Endodermal cell (in vitro differentiated cells): ENCODE measurements around the gene CRABP2. TPM values are rescaled to one million over a fixed set of nuclear protein-coding genes. Genes with fewer than 3 reads are reported as not detected.

Source experiments
- DNase-seq: peaks from one replicate; pipeline ENCODE4 v3.0.0-alpha.2; 2017
- H3K27ac ChIP-seq: 2 replicates; pipeline ENCODE4 v1.5.1; 2013; ENCODE audit warnings: mild to moderate bottlenecking, low read depth, low read length, moderate library complexity
- H3K27me3 ChIP-seq: 2 replicates; pipeline ENCODE4 v1.6.1; 2013; ENCODE audit warnings: mild to moderate bottlenecking, low read length, moderate library complexity; ENCODE audit not compliant: insufficient read depth, control insufficient read depth, poor library complexity, severe bottlenecking
- H3K36me3 ChIP-seq: 2 replicates; pipeline ENCODE4 v1.7.0; 2013; ENCODE audit warnings: mild to moderate bottlenecking, low read length, moderate library complexity; ENCODE audit not compliant: control insufficient read depth, insufficient read depth
- H3K4me1 ChIP-seq: one replicate; pipeline ENCODE4 v1.7.0; 2013; ENCODE audit warnings: low read length; ENCODE audit not compliant: control insufficient read depth, insufficient read depth
- H3K4me3 ChIP-seq: 2 replicates; pipeline ENCODE4 v1.5.1; 2013; ENCODE audit warnings: mild to moderate bottlenecking, low read length, moderate library complexity
- H3K9ac ChIP-seq: 2 replicates; pipeline ENCODE4 v1.6.1; 2013; ENCODE audit warnings: mild to moderate bottlenecking, low read length, moderate library complexity; ENCODE audit not compliant: poor library complexity, severe bottlenecking; ENCODE audit errors: extremely low read depth
- H3K9me3 ChIP-seq: 2 replicates; pipeline ENCODE4 v1.6.1; 2013; ENCODE audit warnings: mild to moderate bottlenecking, low read length, moderate library complexity; ENCODE audit not compliant: control insufficient read depth
- H3K27ac Mint-ChIP-seq: 2 replicates; pipeline ENCODE4 v1.8.0; 2020; ENCODE audit warnings: mixed read lengths
- H3K27me3 Mint-ChIP-seq: 2 replicates; pipeline ENCODE4 v1.8.0; 2021; ENCODE audit warnings: mild to moderate bottlenecking, mixed read lengths; ENCODE audit not compliant: insufficient read depth
- H3K36me3 Mint-ChIP-seq: 2 replicates; pipeline ENCODE4 v1.8.0; 2020; ENCODE audit warnings: low read depth, mixed read lengths
- H3K4me1 Mint-ChIP-seq: 2 replicates; pipeline ENCODE4 v1.8.0; 2020; ENCODE audit warnings: mixed read lengths
- H3K4me3 Mint-ChIP-seq: 2 replicates; pipeline ENCODE4 v1.8.0; 2020; ENCODE audit warnings: mild to moderate bottlenecking, moderate library complexity, mixed read lengths
- H3K9me3 Mint-ChIP-seq: 2 replicates; pipeline ENCODE4 v1.8.0; 2020; ENCODE audit warnings: mild to moderate bottlenecking, mixed read lengths
- WGBS, 2 experiments: methylation state at CpG; one replicate each; pipeline versions ENCODE4 v1.1.5 to v1.1.7; 2013; ENCODE audit warnings: missing lambda C conversion rate in 2 of 2, mixed read lengths in 1 of 2; ENCODE audit not compliant: insufficient coverage in 1 of 2, insufficient read length in 1 of 2; 5-methylcytosine and 5-hydroxymethylcytosine counted together
- total RNA-seq, 2 donors: library from RNA; stranded (reverse); fragmentation: NEBNext Ultra II Directional in 1 of 2; extraction: Animal tissue kit (Norgen Biotek cat#: 25700) in 1 of 2; gene quantifications; 2 replicates in 1 of 2; 3 replicates in 1 of 2; pipeline ENCODE4 v1.2.1, GENCODE V29; 2021
- TF ChIP-seq, protein P1 (sequence below): fragments of 200-600 bp; sonication (generic); conservative IDR thresholded peaks from 2 replicates; pipeline ENCODE4 v1.5.0; 2021; ENCODE audit warnings: antibody characterized with exemption, mild to moderate bottlenecking

The CRABP2 gene
- total RNA-seq, 2 donors from 2014 or later, result 243 to 780 TPM

DNA sequence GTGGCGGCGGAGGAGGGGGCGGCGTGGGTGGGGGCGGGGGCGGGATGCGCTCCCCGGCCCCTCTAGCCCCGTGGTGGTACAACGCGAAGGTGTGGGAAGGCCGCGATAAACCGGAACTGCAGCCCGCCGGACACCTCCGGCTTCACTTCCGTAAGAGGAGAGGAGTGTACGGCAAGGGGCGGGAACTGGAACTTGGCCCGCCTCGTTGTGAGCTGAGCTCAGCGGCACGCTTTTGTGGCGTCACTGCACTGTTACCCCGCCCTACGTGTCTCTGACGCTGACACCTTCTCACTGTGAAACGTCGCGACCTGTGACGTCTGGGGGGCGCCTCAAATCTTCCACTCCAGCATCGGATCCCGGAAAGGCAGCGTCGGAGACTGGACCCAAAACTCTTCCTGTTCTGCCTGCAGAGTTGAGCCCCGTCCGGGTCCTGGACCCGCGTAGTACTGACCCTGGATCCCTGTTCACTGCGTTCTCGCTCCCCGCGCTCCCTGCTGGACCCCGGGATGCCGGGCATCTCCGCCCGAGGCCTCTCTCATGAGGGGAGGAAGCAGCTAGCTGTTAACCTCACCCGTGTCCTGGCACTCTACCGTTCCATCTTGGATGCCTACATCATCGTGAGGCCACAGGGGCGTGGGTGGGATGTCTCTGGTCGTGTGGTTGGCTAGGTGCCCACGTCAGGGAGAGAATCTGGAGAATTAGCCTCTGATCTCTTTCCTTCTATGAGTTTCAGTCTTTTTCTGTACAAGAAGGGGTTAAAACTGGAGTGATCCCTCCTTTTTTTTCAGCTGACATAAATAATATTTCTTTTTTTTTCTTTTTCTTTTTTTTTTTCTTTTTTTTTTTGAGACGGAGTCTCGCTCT is 23.4 kb upstream of the CRABP2 start, which contains the start of gene ISG20L2:
Gene ISG20L2 (minus strand): TSS at position 168 of the 864 bp plus-strand sequence. CDS start 1,114 bp downstream, outside the sequence.
- 2 to 4% methylated on average over 20 to 57 of the region's 57 CpGs for WGBS, 2 experiments
- Histone ChIP-seq H3K36me3 (peaks cover 19% of the 10 kb centered on the region), H3K4me3 (peak within 1 kb of the TSS; percentile 97), H3K9ac (peak within 1 kb of the TSS; percentile 81), H3K27ac (peak within 1 kb of the TSS; percentile 50), H3K27me3 (no peaks in the 10 kb centered on the region), H3K9me3 (no peaks in the 10 kb centered on the region), H3K4me1 (peaks cover 17% of the 10 kb centered on the region)
- TF ChIP-seq, protein P1, sequence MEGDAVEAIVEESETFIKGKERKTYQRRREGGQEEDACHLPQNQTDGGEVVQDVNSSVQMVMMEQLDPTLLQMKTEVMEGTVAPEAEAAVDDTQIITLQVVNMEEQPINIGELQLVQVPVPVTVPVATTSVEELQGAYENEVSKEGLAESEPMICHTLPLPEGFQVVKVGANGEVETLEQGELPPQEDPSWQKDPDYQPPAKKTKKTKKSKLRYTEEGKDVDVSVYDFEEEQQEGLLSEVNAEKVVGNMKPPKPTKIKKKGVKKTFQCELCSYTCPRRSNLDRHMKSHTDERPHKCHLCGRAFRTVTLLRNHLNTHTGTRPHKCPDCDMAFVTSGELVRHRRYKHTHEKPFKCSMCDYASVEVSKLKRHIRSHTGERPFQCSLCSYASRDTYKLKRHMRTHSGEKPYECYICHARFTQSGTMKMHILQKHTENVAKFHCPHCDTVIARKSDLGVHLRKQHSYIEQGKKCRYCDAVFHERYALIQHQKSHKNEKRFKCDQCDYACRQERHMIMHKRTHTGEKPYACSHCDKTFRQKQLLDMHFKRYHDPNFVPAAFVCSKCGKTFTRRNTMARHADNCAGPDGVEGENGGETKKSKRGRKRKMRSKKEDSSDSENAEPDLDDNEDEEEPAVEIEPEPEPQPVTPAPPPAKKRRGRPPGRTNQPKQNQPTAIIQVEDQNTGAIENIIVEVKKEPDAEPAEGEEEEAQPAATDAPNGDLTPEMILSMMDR, result no peak
- Mint-ChIP-seq H3K27me3 (no peaks in the 10 kb centered on the region), H3K4me3 (no peak within 1 kb of the TSS), H3K4me1 (peaks cover 5% of the 10 kb centered on the region), H3K27ac (peak within 1 kb of the TSS; percentile 91), H3K36me3 (peaks cover 16% of the 10 kb centered on the region), H3K9me3 (no peaks in the 10 kb centered on the region)
- DNase-seq, result peak; percentile 96

DNA sequence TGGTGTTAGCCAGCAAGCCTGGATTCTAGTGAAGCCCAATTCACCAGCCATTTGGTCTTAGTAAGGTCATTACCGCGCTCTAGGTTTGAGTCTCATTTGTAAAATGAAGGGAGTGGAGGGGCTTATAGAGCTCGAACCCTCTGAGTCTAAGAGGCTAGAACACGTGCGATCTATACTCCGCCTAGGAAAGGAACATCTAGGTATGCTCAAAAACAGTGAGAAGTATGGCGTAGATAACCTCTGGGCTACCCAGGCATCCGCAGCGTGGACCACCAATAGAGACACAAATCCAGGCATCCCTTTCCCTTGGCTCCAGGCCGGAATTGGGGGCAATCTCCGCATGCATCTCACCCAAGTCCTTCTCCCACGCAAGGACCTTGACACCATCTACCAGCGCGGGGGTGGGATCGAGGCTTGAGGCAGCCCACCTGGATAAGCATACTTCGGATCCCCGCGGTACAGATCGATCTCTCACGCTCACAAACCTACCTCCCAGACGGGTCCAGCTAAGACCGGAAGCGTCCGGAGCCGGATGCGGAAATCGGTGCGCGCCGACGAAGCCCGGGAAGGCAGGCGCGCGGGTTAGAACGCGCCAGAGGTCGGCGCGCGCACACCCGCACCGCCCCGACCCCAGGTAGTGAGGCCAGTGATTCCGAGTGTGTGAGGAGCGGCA is 22.7 kb upstream of the CRABP2 start, which contains the start of gene METTL25B:
Gene METTL25B (plus strand): TSS at position 544 of the 673 bp plus-strand sequence. CDS start 636 bp downstream, outside the sequence.
- Histone ChIP-seq H3K9ac (peak within 1 kb of the TSS; percentile 81), H3K4me1 (peaks cover 17% of the 10 kb centered on the region), H3K36me3 (peaks cover 26% of the 10 kb centered on the region), H3K4me3 (peak within 1 kb of the TSS; percentile 97), H3K27ac (peak within 1 kb of the TSS; percentile 50), H3K27me3 (no peaks in the 10 kb centered on the region), H3K9me3 (no peaks in the 10 kb centered on the region)
- H3K36me3 Mint-ChIP-seq, result peaks cover 20% of the 10 kb centered on the region
- peak within 1 kb of the TSS; percentile 91 for H3K27ac Mint-ChIP-seq
- peak; percentile 92 for DNase-seq
- H3K4me3 Mint-ChIP-seq, result no peak within 1 kb of the TSS
- WGBS, 2 experiments, result 1% methylated on average over 11 to 46 of the region's 46 CpGs
- TF ChIP-seq, protein P1, result no peak
- H3K27me3 Mint-ChIP-seq, result no peaks in the 10 kb centered on the region
- no peaks in the 10 kb centered on the region for H3K9me3 Mint-ChIP-seq
- peaks cover 5% of the 10 kb centered on the region for H3K4me1 Mint-ChIP-seq

DNA sequence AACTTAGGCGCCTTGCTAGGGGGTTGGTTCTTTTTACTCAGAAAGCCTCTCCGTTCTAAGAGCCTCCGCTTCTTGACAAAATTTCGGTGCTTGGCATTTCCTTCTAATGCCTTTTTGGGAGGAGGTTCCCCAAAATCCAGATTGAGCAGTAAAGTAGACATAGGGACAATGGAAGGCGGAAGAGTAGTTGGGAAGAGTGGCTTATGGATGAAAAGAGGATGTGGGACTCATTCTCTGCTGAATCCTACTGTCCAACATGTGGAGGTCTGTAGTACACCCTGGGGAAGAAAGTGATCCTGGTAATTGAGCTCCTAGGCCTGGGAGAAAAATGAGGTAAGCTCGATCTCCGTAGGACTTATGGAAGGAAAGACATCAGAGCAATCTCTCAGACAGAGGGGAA is 22.1 kb upstream of the CRABP2 start:
- no peaks in the 10 kb centered on the region for H3K9me3 ChIP-seq
- 64 to 70% methylated on average over 6 to 7 of the region's 7 CpGs for WGBS, 2 experiments
- no peaks in the 10 kb centered on the region for H3K27me3 Mint-ChIP-seq
- DNase-seq, result no peak
- H3K27ac ChIP-seq, result no peak overlapping the region
- H3K4me3 ChIP-seq, result peak overlapping the region; percentile 97
- H3K36me3 Mint-ChIP-seq, result peaks cover 22% of the 10 kb centered on the region
- TF ChIP-seq, protein P1, result no peak
- H3K4me1 Mint-ChIP-seq, result peaks cover 5% of the 10 kb centered on the region
- peak overlapping the region; percentile 81 for H3K9ac ChIP-seq
- no peak overlapping the region for H3K4me3 Mint-ChIP-seq
- no peaks in the 10 kb centered on the region for H3K9me3 Mint-ChIP-seq
- H3K36me3 ChIP-seq, result peaks cover 31% of the 10 kb centered on the region
- H3K27ac Mint-ChIP-seq, result peak overlapping the region; percentile 91
- no peaks in the 10 kb centered on the region for H3K27me3 ChIP-seq
- peaks cover 17% of the 10 kb centered on the region for H3K4me1 ChIP-seq
